ENCODE measurements around the gene NETO2.

Gene NETO2

DNA sequence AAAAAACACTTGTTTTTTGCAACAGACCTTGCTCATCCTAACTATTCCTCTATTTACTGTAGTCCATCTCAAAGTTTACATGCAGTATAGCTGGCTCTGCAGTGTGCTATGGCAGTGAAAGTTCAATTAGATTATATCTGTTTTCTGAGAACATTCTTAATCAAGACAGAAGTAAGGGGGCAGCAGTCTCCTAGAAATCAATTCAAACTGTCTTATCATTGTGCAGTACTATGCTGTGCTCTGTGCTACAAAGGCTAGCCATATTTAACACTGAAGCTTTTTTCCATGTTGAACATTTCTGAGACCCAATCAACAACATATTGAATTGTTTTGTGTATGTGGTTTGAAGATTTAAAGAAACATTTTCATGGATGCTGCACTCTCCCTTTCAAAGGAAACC lies 11.4 kb downstream of the NETO2 start:
- H3K36me3 ChIP-seq (ENCODE audit: low read length), result peaks cover 20% of the 10 kb centered on the region
- H3K4me2 ChIP-seq (ENCODE audit: low read depth, low read length, poor library complexity, severe bottlenecking), result no peak overlapping the region
- no peak overlapping the region for H3K27ac ChIP-seq (ENCODE audit: low read depth, low read length)
- no peaks in the 10 kb centered on the region for H3K9me2 ChIP-seq (replicated peaks; ENCODE audit: insufficient read depth, low read length)
- peaks cover 98% of the 10 kb centered on the region for H3K79me2 ChIP-seq (ENCODE audit: insufficient read depth, low read length)
- peaks cover 53% of the 10 kb centered on the region for H4K20me1 ChIP-seq (ENCODE audit: low read depth, low read length)
- H3K27me3 ChIP-seq (ENCODE audit: low read length), result no peaks in the 10 kb centered on the region
- H2AFZ ChIP-seq (ENCODE audit: low read depth, low read length, severe bottlenecking), result no peak overlapping the region
- H3F3A ChIP-seq (ENCODE audit: insufficient read depth), result 0 out of 2 replicates have a peak, but pooled peaks cover 4% of the 10 kb centered on the region
- no peaks in the 10 kb centered on the region for H3K9me3 ChIP-seq (ENCODE audit: insufficient read depth, low read length)
- TF ChIP-seq, protein P1, sequence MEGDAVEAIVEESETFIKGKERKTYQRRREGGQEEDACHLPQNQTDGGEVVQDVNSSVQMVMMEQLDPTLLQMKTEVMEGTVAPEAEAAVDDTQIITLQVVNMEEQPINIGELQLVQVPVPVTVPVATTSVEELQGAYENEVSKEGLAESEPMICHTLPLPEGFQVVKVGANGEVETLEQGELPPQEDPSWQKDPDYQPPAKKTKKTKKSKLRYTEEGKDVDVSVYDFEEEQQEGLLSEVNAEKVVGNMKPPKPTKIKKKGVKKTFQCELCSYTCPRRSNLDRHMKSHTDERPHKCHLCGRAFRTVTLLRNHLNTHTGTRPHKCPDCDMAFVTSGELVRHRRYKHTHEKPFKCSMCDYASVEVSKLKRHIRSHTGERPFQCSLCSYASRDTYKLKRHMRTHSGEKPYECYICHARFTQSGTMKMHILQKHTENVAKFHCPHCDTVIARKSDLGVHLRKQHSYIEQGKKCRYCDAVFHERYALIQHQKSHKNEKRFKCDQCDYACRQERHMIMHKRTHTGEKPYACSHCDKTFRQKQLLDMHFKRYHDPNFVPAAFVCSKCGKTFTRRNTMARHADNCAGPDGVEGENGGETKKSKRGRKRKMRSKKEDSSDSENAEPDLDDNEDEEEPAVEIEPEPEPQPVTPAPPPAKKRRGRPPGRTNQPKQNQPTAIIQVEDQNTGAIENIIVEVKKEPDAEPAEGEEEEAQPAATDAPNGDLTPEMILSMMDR (IDR thresholded peaks at IDR 0.05; ENCODE audit: insufficient read depth, low read length, poor library complexity, severe bottlenecking), result no peak
- TF ChIP-seq EZH2phosphoT487 (conservative IDR thresholded peaks at IDR 0.05; ENCODE audit: low read length), result no peak
- H3K4me3 ChIP-seq (ENCODE audit: insufficient read depth, low read length, poor library complexity, severe bottlenecking), result no peak overlapping the region
- no peak overlapping the region for H3K9ac ChIP-seq (ENCODE audit: low read length)

DNA sequence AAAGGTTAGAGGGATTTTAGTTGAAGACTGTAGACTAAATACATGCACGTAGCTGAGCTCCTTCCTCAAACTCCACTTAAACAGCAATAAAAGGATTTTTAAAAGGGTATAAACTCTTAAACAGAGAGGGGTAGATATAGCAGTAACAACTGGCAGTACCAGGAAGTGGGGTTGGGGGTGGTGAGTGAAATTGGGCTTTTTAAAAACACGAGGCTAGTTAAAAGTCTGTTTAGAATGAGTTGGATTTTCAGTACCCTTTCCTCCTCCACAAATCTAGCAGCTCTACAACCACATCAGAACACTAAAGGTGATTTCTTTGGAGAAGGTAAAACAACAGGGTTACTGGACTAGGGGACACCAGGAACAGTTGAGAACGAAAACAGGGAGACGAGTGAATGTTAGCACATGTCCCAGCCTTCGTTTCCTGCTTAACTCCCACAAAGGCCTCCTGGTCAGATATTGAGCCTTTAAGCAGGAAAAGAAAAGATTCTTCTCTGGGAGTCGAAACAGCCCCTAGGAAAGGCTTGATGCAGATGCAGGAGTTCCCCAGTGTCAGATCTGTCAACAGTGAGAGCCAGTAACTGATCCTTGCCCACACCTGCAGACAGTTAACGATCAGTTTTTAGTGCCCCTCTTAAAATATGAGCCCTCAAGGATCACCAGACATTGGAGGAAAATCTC lies 13.8 kb downstream of the NETO2 start:
- TF ChIP-seq EZH2phosphoT487 (conservative IDR thresholded peaks at IDR 0.05; ENCODE audit: low read length), result no peak
- TF ChIP-seq, protein P1 (IDR thresholded peaks at IDR 0.05; ENCODE audit: insufficient read depth, low read length, poor library complexity, severe bottlenecking), result no peak
- Histone ChIP-seq H3K9me2 (replicated peaks; ENCODE audit: insufficient read depth, low read length) (no peaks in the 10 kb centered on the region), H4K20me1 (ENCODE audit: low read depth, low read length) (peaks cover 38% of the 10 kb centered on the region), H3K4me2 (ENCODE audit: low read depth, low read length, poor library complexity, severe bottlenecking) (no peak overlapping the region), H3K27me3 (ENCODE audit: low read length) (no peaks in the 10 kb centered on the region), H3K27ac (ENCODE audit: low read depth, low read length) (no peak overlapping the region), H3F3A (ENCODE audit: insufficient read depth) (no peaks in the 10 kb centered on the region; the same call in 1 of the 2 replicates), H3K4me3 (ENCODE audit: insufficient read depth, low read length, poor library complexity, severe bottlenecking) (no peak overlapping the region), H3K79me2 (ENCODE audit: insufficient read depth, low read length) (peaks cover 93% of the 10 kb centered on the region), H3K36me3 (ENCODE audit: low read length) (peaks cover 25% of the 10 kb centered on the region), H3K9ac (ENCODE audit: low read length) (no peak overlapping the region), H3K9me3 (ENCODE audit: insufficient read depth, low read length) (no peaks in the 10 kb centered on the region), H2AFZ (ENCODE audit: low read depth, low read length, severe bottlenecking) (no peak overlapping the region)

DNA sequence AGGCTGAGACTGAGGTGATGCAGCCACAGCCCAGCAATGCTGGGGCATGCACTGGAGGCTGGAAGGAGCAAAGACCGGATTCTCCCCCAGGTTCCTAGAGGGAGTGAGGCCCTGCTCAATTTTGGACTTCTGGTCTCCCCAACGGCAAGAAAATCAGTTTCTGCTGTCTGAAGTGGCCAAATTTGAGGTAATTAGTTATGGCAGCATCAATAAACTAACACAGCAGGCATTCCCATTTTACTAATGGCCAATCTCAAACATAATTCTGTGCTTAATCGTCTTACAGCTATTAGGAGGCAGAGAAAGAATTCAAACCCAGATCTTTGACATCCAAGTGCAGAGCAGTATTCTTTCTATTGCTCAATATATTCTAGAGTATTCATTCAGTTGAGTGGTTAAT lies 16.2 kb downstream of the NETO2 start:
- Histone ChIP-seq H3K79me2 (ENCODE audit: insufficient read depth, low read length) (peaks cover 70% of the 10 kb centered on the region), H3K4me2 (ENCODE audit: low read depth, low read length, poor library complexity, severe bottlenecking) (no peak overlapping the region), H3K9me2 (replicated peaks; ENCODE audit: insufficient read depth, low read length) (no peaks in the 10 kb centered on the region), H3K36me3 (ENCODE audit: low read length) (peaks cover 37% of the 10 kb centered on the region), H3F3A (ENCODE audit: insufficient read depth) (no peaks in the 10 kb centered on the region; the same call in 1 of the 2 replicates), H3K4me3 (ENCODE audit: insufficient read depth, low read length, poor library complexity, severe bottlenecking) (no peak overlapping the region), H2AFZ (ENCODE audit: low read depth, low read length, severe bottlenecking) (no peak overlapping the region), H3K27me3 (ENCODE audit: low read length) (no peaks in the 10 kb centered on the region), H3K9ac (ENCODE audit: low read length) (no peak overlapping the region), H4K20me1 (ENCODE audit: low read depth, low read length) (peaks cover 25% of the 10 kb centered on the region), H3K27ac (ENCODE audit: low read depth, low read length) (no peak overlapping the region), H3K9me3 (ENCODE audit: insufficient read depth, low read length) (no peaks in the 10 kb centered on the region)
- no peak for TF ChIP-seq EZH2phosphoT487 (conservative IDR thresholded peaks at IDR 0.05; ENCODE audit: low read length)
- TF ChIP-seq, protein P1 (IDR thresholded peaks at IDR 0.05; ENCODE audit: insufficient read depth, low read length, poor library complexity, severe bottlenecking), result no peak
